Fibroblast of lung (primary cell): Measurements from ENCODE around the gene EIF4EBP2.

ENCODE experiments used
- CTCF ChIP-seq, 2 donors: IDR thresholded peaks in 1 of 2; conservative IDR thresholded peaks in 1 of 2; 1 replicate in 1 of 2; 2 replicates in 1 of 2; pipeline ENCODE4 v1.5.1; 2011 to 2012; ENCODE audit warnings: low read length in 2 of 2, control low read depth in 1 of 2, inconsistent platforms in 1 of 2, low read depth in 1 of 2, mild to moderate bottlenecking in 1 of 2
- EZH2 ChIP-seq: IDR thresholded peaks from 2 replicates; pipeline ENCODE4 v1.5.1; 2012; ENCODE audit warnings: low read length, control low read depth, mild to moderate bottlenecking; ENCODE audit errors: missing control alignments

DNA sequence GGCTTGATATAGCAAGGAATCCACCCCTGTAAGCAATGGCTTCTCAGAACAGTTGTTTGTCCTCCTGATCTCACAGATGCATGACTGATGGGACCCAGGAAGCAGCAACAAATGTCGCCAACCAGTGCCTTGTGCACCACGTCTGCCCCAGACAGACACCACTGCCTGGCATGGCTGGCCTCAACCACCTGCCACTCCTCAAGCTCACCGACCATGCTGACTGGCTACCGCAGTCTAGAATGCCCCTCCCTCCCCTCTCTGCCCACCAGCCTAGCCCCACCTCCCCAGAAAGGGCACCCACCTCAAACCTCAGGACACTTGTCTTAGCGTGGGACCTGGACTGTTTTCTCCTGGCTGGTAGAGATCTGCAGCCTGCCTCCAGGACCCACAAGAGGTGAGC is 45.5 kb upstream of the EIF4EBP2 start:
- TF ChIP-seq CTCF (conservative IDR thresholded peaks at IDR 0.05 in 1 of 2, IDR thresholded peaks at IDR 0.05 in 1 of 2; ENCODE audit: low read depth in 1 of 2, low read length in 2 of 2) (no peak), EZH2 (no peak)
